Gastrocnemius medialis (tissue), 4 donors: ENCODE results near the gene POMT2. TPM values are rescaled to one million over a fixed set of nuclear protein-coding genes. Genes with fewer than 3 reads are reported as not detected.

ENCODE experiments used
- ATAC-seq, 2 donors: fragments of 150-250 bp; one replicate each; pipeline ENCODE4 v1.9.1; 2016
- DNase-seq, 2 donors: peaks; one replicate each; pipeline ENCODE4 v3.0.0-alpha.2; 2019
- H3K27ac ChIP-seq, 4 donors: fragments of 200-600 bp; sonication (generic); 1 replicate in 1 of 4; 2 replicates in 3 of 4; pipeline ENCODE4 v1.5.1; 2016 to 2018; ENCODE audit warnings: mild to moderate bottlenecking in 2 of 4, moderate library complexity in 1 of 4
- H3K27me3 ChIP-seq, 3 donors: fragments of 200-600 bp; sonication (generic) in 2 of 3; 1 replicate in 1 of 3; 2 replicates in 2 of 3; pipeline versions ENCODE4 v1.5.1 to v1.6.0; 2016 to 2019; ENCODE audit warnings: mild to moderate bottlenecking in 1 of 3, moderate library complexity in 1 of 3
- H3K36me3 ChIP-seq, 2 donors: fragments of 200-600 bp; sonication (generic) in 1 of 2; one replicate each; pipeline ENCODE4 v1.5.1; 2017 to 2018
- H3K4me1 ChIP-seq, 2 donors: fragments of 200-600 bp; sonication (generic) in 1 of 2; one replicate each; pipeline ENCODE4 v1.5.1; 2016 to 2017; ENCODE audit warnings: mild to moderate bottlenecking in 2 of 2
- H3K4me3 ChIP-seq, 4 donors: fragments of 200-600 bp; sonication (generic) in 3 of 4; 1 replicate in 1 of 4; 2 replicates in 3 of 4; pipeline ENCODE4 v1.5.1; 2016 to 2019; ENCODE audit warnings: mild to moderate bottlenecking in 2 of 4
- H3K9me3 ChIP-seq, 3 donors: fragments of 200-600 bp; sonication (generic) in 2 of 3; 1 replicate in 1 of 3; 2 replicates in 2 of 3; pipeline ENCODE4 v1.5.1; 2016 to 2019
- POLR2A ChIP-seq, 2 donors: fragments of 450-650 bp; IDR thresholded peaks; one replicate each; pipeline ENCODE4 v1.6.1; 2017; ENCODE audit warnings: antibody characterized with exemption in 2 of 2, mild to moderate bottlenecking in 2 of 2, moderate library complexity in 2 of 2
- in situ Hi-C, 4 donors: fragments of 200-750 bp; cut with MboI; loops; one replicate each; pipeline versions ENCODE4 v1.15.0 to v1.8.0; 2017; ENCODE audit warnings: low sequenced_read_pairs in 4 of 4
- intact Hi-C: fragments of 100-400 bp; cut with DNase I; formaldehyde crosslinking; loops from one replicate; pipeline ENCODE4 v1.15.1; 2023; ENCODE audit warnings: low total_unique reads
- total RNA-seq, 4 donors: library from RNA; depleted of rRNA; stranded (reverse); fragments of >200 nt; gene quantifications; one replicate each; pipeline versions ENCODE4 v1.1.0 to v1.2.3, GENCODE V29; 2016
- TF ChIP-seq, protein P1 (sequence below), 5 experiments: fragments of 450-650 bp in 3 of 5; fragments of 200-600 bp in 2 of 5; sonication (generic) in 2 of 5; IDR thresholded peaks in 4 of 5; conservative IDR thresholded peaks in 1 of 5; 1 replicate in 4 of 5; 2 replicates in 1 of 5; pipeline ENCODE4 v1.5.1; 2016 to 2019; ENCODE audit warnings: antibody characterized with exemption in 5 of 5, mild to moderate bottlenecking in 3 of 5, moderate library complexity in 3 of 5

The POMT2 gene
- total RNA-seq, 4 donors from 2014 or later, result 27.0 to 33.2 (median 28.9) TPM

- Histone ChIP-seq H3K36me3 (peaks cover 0 to 59% of the 10 kb centered on the region in 2 donors), H3K27ac (no peak overlapping the region), H3K9me3 (no peaks in the 10 kb centered on the region), H3K27me3 (peaks cover 9 to 17% (median 12%) of the 10 kb centered on the region in 3 donors), H3K4me3 (no peak overlapping the region), H3K4me1 (no peaks in the 10 kb centered on the region)
- DNase-seq (no peak), ATAC-seq (no peak)
- TF ChIP-seq POLR2A (IDR thresholded peaks at IDR 0.05), result no peak
- TF ChIP-seq, protein P1, sequence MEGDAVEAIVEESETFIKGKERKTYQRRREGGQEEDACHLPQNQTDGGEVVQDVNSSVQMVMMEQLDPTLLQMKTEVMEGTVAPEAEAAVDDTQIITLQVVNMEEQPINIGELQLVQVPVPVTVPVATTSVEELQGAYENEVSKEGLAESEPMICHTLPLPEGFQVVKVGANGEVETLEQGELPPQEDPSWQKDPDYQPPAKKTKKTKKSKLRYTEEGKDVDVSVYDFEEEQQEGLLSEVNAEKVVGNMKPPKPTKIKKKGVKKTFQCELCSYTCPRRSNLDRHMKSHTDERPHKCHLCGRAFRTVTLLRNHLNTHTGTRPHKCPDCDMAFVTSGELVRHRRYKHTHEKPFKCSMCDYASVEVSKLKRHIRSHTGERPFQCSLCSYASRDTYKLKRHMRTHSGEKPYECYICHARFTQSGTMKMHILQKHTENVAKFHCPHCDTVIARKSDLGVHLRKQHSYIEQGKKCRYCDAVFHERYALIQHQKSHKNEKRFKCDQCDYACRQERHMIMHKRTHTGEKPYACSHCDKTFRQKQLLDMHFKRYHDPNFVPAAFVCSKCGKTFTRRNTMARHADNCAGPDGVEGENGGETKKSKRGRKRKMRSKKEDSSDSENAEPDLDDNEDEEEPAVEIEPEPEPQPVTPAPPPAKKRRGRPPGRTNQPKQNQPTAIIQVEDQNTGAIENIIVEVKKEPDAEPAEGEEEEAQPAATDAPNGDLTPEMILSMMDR (IDR thresholded peaks at IDR 0.05 in 4 of 5, conservative IDR thresholded peaks at IDR 0.05 in 1 of 5), result no peak
- intact Hi-C loops, result no loop called here
- in situ Hi-C loops, result loop anchor here in 1 of 4 donors (25.0 kb wide), 1 partner anchor 415 kb away; no protein-coding TSS in a partner anchor
Observed at GRCh38 chr14:77276959-77277358, 43.7 kb downstream of the POMT2 start.

- H3K27ac ChIP-seq, result no peak overlapping the region
- H3K4me3 ChIP-seq, result no peak overlapping the region
- intact Hi-C loops (no loop called here), in situ Hi-C loops (loop anchor here in 1 of 4 donors (25.0 kb wide), 1 partner anchor 414 kb away; no protein-coding TSS in a partner anchor)
- ATAC-seq (no peak), DNase-seq (no peak)
- no peaks in the 10 kb centered on the region for H3K9me3 ChIP-seq
- no peak for TF ChIP-seq POLR2A (IDR thresholded peaks at IDR 0.05)
- TF ChIP-seq, protein P1 (IDR thresholded peaks at IDR 0.05 in 4 of 5, conservative IDR thresholded peaks at IDR 0.05 in 1 of 5), result no peak
- peaks cover 15 to 19% (median 17%) of the 10 kb centered on the region in 3 donors for H3K27me3 ChIP-seq
- no peaks in the 10 kb centered on the region for H3K4me1 ChIP-seq
- peaks cover 0 to 54% of the 10 kb centered on the region in 2 donors for H3K36me3 ChIP-seq
Observed at GRCh38 chr14:77276295-77276935, 44.3 kb downstream of the POMT2 start.

- no peak for TF ChIP-seq POLR2A (IDR thresholded peaks at IDR 0.05)
- TF ChIP-seq, protein P1 (IDR thresholded peaks at IDR 0.05 in 4 of 5, conservative IDR thresholded peaks at IDR 0.05 in 1 of 5), result no peak
- no peak overlapping the region for H3K27ac ChIP-seq
- H3K27me3 ChIP-seq, result peaks cover 19 to 25% (median 25%) of the 10 kb centered on the region in 3 donors
- no peaks in the 10 kb centered on the region for H3K9me3 ChIP-seq
- DNase-seq (no peak), ATAC-seq (no peak)
- in situ Hi-C loops, result loop anchor here in 1 of 4 donors (25.0 kb wide), 1 partner anchor 413 kb away; no protein-coding TSS in a partner anchor
- H3K36me3 ChIP-seq, result peaks cover 0 to 46% of the 10 kb centered on the region in 2 donors
- no peak overlapping the region for H3K4me3 ChIP-seq
- intact Hi-C loops, result no loop called here
- H3K4me1 ChIP-seq, result no peaks in the 10 kb centered on the region
Observed at GRCh38 chr14:77275601-77276017, 45.1 kb downstream of the POMT2 start.

DNA sequence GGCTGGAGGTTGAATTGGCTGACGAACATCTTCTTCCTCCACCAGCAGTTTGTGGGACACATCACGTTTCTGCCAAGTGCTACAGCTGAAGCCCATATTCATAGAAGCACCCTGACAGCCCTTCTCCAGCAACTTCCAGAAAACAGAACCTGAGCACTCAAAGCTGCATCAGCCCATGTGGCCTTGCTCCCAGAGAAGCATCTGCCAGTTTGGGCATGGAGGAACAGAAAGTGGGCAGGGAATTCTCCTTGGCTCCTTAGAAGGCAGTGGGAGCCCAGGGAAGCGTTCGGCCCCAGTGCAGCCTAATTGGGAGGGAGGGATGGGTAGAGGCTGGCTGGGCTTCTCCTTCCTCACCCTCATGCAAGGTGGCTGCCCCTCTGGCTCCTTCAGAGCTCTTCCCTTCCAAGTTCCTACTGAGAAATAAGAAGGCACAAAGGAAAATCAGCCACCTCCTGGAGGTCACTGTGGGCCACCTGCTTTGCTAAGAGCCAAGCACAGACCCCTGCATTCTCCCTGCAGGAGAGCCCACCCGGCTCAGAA lies 45.6 kb downstream of the POMT2 start:
- Histone ChIP-seq H3K27me3 (peaks cover 19 to 30% (median 30%) of the 10 kb centered on the region in 3 donors), H3K9me3 (no peaks in the 10 kb centered on the region), H3K27ac (no peak overlapping the region), H3K4me3 (no peak overlapping the region), H3K36me3 (peaks cover 0 to 41% of the 10 kb centered on the region in 2 donors), H3K4me1 (no peaks in the 10 kb centered on the region)
- DNase-seq, result no peak
- ATAC-seq, result no peak
- TF ChIP-seq, protein P1 (IDR thresholded peaks at IDR 0.05 in 4 of 5, conservative IDR thresholded peaks at IDR 0.05 in 1 of 5), result no peak
- in situ Hi-C loops (loop anchor here in 1 of 4 donors (25.0 kb wide), 1 partner anchor 413 kb away; no protein-coding TSS in a partner anchor), intact Hi-C loops (no loop called here)
